ENCODE measurements around the gene SH2D1B. TPM values are rescaled to one million over a fixed set of nuclear protein-coding genes. Genes with fewer than 3 reads are reported as not detected.
A peak's percentile ranks its signal among the peaks of the same experiment; 100 is the strongest.

Gene SH2D1B
- total and polyA plus RNA-seq, 2 experiments from 2014 or later = not detected

DNA sequence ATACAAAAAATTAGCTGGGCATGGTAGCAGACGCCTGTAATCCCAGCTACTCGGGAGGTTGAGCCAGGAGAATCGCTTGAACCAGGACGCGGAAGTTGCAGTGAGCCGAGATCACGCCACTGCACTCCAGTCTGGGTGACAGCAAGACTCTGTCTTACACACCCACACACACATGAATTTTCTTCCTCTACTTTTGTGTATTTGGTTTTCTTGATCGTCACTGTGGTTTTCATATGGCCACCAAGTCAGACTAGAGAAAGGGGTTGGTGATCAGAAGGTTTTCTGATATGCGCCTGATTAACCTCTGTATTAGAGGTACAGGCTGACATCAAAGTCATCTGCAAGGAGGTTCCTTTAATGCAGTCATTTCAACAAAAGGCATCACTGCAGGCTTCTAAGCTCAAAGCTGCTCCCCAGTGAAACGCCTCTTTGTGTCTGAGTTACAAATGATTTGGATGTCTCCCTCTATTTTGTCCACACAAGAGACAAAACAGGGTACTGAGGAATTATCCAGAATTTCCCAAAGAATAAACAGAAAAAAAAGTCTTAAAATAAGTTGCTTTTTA is 11.1 kb downstream of the SH2D1B start (continued):
- TF ChIP-seq, protein P1, sequence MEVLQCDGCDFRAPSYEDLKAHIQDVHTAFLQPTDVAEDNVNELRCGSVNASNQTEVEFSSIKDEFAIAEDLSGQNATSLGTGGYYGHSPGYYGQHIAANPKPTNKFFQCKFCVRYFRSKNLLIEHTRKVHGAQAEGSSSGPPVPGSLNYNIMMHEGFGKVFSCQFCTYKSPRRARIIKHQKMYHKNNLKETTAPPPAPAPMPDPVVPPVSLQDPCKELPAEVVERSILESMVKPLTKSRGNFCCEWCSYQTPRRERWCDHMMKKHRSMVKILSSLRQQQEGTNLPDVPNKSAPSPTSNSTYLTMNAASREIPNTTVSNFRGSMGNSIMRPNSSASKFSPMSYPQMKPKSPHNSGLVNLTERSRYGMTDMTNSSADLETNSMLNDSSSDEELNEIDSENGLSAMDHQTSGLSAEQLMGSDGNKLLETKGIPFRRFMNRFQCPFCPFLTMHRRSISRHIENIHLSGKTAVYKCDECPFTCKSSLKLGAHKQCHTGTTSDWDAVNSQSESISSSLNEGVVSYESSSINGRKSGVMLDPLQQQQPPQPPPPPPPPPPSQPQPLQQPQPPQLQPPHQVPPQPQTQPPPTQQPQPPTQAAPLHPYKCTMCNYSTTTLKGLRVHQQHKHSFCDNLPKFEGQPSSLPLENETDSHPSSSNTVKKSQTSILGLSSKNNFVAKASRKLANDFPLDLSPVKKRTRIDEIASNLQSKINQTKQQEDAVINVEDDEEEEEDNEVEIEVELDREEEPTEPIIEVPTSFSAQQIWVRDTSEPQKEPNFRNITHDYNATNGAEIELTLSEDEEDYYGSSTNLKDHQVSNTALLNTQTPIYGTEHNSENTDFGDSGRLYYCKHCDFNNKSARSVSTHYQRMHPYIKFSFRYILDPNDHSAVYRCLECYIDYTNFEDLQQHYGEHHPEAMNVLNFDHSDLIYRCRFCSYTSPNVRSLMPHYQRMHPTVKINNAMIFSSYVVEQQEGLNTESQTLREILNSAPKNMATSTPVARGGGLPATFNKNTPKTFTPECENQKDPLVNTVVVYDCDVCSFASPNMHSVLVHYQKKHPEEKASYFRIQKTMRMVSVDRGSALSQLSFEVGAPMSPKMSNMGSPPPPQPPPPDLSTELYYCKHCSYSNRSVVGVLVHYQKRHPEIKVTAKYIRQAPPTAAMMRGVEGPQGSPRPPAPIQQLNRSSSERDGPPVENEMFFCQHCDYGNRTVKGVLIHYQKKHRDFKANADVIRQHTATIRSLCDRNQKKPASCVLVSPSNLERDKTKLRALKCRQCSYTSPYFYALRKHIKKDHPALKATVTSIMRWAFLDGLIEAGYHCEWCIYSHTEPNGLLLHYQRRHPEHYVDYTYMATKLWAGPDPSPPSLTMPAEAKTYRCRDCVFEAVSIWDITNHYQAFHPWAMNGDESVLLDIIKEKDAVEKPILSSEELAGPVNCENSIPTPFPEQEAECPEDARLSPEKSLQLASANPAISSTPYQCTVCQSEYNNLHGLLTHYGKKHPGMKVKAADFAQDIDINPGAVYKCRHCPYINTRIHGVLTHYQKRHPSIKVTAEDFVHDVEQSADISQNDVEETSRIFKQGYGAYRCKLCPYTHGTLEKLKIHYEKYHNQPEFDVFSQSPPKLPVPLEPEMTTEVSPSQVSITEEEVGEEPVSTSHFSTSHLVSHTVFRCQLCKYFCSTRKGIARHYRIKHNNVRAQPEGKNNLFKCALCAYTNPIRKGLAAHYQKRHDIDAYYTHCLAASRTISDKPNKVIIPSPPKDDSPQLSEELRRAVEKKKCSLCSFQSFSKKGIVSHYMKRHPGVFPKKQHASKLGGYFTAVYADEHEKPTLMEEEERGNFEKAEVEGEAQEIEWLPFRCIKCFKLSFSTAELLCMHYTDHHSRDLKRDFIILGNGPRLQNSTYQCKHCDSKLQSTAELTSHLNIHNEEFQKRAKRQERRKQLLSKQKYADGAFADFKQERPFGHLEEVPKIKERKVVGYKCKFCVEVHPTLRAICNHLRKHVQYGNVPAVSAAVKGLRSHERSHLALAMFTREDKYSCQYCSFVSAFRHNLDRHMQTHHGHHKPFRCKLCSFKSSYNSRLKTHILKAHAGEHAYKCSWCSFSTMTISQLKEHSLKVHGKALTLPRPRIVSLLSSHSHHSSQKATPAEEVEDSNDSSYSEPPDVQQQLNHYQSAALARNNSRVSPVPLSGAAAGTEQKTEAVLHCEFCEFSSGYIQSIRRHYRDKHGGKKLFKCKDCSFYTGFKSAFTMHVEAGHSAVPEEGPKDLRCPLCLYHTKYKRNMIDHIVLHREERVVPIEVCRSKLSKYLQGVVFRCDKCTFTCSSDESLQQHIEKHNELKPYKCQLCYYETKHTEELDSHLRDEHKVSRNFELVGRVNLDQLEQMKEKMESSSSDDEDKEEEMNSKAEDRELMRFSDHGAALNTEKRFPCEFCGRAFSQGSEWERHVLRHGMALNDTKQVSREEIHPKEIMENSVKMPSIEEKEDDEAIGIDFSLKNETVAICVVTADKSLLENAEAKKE (CRISPR knock-in tag; IDR thresholded peaks at IDR 0.05) = no peak
- TF ChIP-seq CREB1 (CRISPR knock-in tag; IDR thresholded peaks at IDR 0.05; ENCODE audit: low read depth) (no peak), POLR2AphosphoS5 (IDR thresholded peaks at IDR 0.05; ENCODE audit: low read depth) (no peak), JUNB (IDR thresholded peaks at IDR 0.05; ENCODE audit: unreplicated experiment) (no peak), NANOG (IDR thresholded peaks at IDR 0.05; ENCODE audit: borderline replicate concordance) (no peak), ZNF114 (CRISPR knock-in tag; IDR thresholded peaks at IDR 0.05) (no peak), EZH2phosphoT487 (IDR thresholded peaks at IDR 0.05; ENCODE audit: unreplicated experiment) (no peak)

DNA sequence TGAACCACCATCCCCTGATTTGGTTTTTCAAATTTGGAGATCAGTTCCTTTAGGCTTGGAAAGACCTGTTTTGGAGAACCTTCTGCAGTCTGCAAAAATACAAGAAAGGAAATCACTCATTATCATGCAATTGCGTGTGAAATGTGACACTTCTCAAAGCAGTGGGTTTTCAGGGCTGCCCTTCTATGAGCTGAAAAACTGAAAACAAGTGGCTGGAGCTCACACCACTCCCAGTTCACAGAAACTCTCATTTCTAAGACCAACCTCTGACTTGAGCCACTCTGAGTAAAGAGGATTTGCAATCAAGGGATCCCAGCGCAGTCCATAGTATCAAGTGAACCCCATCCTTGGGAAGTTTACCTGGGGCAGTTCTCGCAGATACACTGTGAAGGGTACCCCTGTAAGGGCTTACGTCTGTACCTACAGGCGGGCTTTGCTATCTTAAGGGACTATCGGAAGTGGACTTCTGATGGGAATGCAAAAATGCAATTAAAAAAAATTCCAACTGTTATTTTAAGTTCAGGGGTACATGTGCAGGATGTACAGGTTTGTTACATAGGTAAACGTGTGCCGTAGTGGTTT is 12.8 kb downstream of the SH2D1B start:
- DNase-seq (ENCODE audit: low spot score) (peak; percentile 51), ATAC-seq (peak; percentile 78)
- Histone ChIP-seq H3K4me1 (ENCODE audit: insufficient read depth) (peaks cover 24% of the 10 kb centered on the region), H2AFZ (peak overlapping the region; percentile 39), H3K4me2 (peak overlapping the region; percentile 60), H4K20me1 (replicated peaks; ENCODE audit: insufficient read depth) (no peaks in the 10 kb centered on the region), H3K4me3 (peak overlapping the region; percentile 10; the same call in 1 of the 2 replicates), H3F3A (replicated peaks; ENCODE audit: low read depth) (no peaks in the 10 kb centered on the region), H3K9me2 (ENCODE audit: insufficient read depth) (no peaks in the 10 kb centered on the region), H3K79me2 (replicated peaks; ENCODE audit: insufficient read depth) (no peaks in the 10 kb centered on the region), H3K36me3 (ENCODE audit: insufficient read depth) (no peaks in the 10 kb centered on the region), H3K27ac (ENCODE audit: low read depth) (no peak overlapping the region), H3K27me3 (ENCODE audit: insufficient read depth) (no peaks in the 10 kb centered on the region)
- Mint-ChIP-seq H3K9me3 (no peaks in the 10 kb centered on the region), H3K4me3 (peak overlapping the region; percentile 8; the same call in 1 of the 3 replicates), H3K4me1 (peaks cover 26% of the 10 kb centered on the region), H3K36me3 (ENCODE audit: low read depth) (no peaks in the 10 kb centered on the region), H3K27me3 (ENCODE audit: insufficient read depth, low read depth, poor library complexity) (peaks cover 2% of the 10 kb centered on the region), H3K27ac (0 out of 2 replicates have a peak overlapping the region, but pooled peaks have one; percentile 61)
- TF ChIP-seq POLR2AphosphoS5 (IDR thresholded peaks at IDR 0.05; ENCODE audit: low read depth) (no peak), CREB1 (CRISPR knock-in tag; IDR thresholded peaks at IDR 0.05; ENCODE audit: low read depth) (no peak), ZNF331 (CRISPR knock-in tag; IDR thresholded peaks at IDR 0.05; ENCODE audit: low read depth) (no peak), EZH2phosphoT487 (IDR thresholded peaks at IDR 0.05; ENCODE audit: unreplicated experiment) (no peak), NANOG (IDR thresholded peaks at IDR 0.05; ENCODE audit: borderline replicate concordance) (no peak), EZH2 (IDR thresholded peaks at IDR 0.05; ENCODE audit: low read depth, unreplicated experiment) (no peak), STAT1 (IDR thresholded peaks at IDR 0.05; ENCODE audit: unreplicated experiment) (no peak), ZNF114 (CRISPR knock-in tag; IDR thresholded peaks at IDR 0.05) (no peak)
- TF ChIP-seq, protein P2, sequence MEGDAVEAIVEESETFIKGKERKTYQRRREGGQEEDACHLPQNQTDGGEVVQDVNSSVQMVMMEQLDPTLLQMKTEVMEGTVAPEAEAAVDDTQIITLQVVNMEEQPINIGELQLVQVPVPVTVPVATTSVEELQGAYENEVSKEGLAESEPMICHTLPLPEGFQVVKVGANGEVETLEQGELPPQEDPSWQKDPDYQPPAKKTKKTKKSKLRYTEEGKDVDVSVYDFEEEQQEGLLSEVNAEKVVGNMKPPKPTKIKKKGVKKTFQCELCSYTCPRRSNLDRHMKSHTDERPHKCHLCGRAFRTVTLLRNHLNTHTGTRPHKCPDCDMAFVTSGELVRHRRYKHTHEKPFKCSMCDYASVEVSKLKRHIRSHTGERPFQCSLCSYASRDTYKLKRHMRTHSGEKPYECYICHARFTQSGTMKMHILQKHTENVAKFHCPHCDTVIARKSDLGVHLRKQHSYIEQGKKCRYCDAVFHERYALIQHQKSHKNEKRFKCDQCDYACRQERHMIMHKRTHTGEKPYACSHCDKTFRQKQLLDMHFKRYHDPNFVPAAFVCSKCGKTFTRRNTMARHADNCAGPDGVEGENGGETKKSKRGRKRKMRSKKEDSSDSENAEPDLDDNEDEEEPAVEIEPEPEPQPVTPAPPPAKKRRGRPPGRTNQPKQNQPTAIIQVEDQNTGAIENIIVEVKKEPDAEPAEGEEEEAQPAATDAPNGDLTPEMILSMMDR (conservative IDR thresholded peaks at IDR 0.05; ENCODE audit: low read depth in 2 of 2) = no peak
